ENCODE data around the gene KRTDAP.
"Not testable (repeated sequence)": the region's sequence is repeated elsewhere in the genome, so short reads cannot be mapped to it uniquely, and the experiment has no call there.

The KRTDAP gene

GRCh38 chr19:35484252-35485036 is 5.8 kb downstream of the KRTDAP start:
- no peak for DNase-seq (ENCODE audit: low read depth in 2 of 2)

- DNase-seq (ENCODE audit: low read depth in 2 of 2), result no peak
These were observed 7.2 kb downstream of the KRTDAP start for GRCh38 chr19:35483089-35483488.

DNA sequence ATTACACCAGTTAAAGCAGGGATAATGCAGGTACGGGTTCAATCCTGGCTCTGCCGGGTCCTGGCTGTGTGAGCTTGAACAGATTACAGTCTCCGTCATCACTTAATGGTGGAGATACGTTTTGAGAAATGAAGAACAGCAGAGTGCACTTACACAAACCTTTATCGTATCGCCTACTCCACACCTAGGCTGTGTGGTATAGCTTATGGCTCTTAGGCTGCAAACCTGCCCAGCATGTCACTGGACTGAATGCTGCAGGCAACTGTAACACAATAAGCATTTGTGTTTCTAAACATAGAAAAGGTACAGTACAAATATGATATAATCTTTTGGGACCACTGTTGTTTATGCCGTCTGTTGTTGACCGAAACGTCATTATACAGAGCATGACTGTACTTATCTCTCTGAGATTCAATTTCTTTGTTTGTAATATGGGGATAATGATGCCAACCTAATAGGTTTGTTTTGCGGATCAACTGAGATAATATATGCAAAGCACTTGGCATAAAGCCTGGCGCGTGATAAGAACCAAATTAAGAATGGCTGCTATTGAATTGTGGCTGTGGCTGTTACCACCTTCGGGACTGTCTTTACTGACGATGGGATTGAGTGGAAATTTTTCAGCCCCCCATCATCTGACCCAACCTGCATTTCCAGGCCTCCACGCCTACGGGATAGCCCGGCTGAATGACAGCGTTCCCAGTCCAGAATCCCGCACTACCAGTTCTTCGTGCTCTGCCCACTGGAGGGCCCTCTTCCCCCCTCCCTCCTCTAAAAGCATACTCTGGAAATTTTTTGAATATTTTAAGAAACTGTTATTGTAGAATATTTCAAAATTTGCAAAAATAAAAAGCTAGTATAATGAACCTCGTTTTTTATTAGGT is 11.2 kb downstream of the KRTDAP start:
- no peak for DNase-seq (ENCODE audit: low read depth in 2 of 2)

DNA sequence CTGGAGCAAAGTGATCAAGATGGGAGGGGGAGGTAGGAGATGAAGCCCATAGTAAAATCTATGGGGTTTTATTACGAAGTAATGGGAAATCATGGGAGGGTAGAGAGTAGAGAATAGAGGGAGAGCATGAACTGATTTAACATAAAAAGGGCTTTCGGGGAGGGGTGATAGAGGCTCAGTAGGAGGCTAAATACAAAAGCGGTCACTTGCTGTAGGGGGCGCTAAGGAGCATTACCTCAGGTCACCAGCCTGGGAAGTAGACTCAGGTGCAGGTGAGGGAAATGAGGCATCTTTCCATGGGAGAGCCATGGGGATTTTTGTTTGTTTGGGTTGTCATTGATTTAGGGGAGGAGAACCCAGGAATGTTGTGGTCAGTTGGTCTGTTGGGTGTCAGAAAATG is 14.1 kb downstream of the KRTDAP start:
- DNase-seq (ENCODE audit: low read depth in 2 of 2), result no peak

- DNase-seq (ENCODE audit: low read depth in 2 of 2), result not testable (repeated sequence)
These were observed 15.7 kb downstream of the KRTDAP start for GRCh38 chr19:35474594-35474993.

- no peak for DNase-seq (ENCODE audit: low read depth in 2 of 2)
These were observed 16.2 kb downstream of the KRTDAP start for GRCh38 chr19:35474104-35474503.

DNA sequence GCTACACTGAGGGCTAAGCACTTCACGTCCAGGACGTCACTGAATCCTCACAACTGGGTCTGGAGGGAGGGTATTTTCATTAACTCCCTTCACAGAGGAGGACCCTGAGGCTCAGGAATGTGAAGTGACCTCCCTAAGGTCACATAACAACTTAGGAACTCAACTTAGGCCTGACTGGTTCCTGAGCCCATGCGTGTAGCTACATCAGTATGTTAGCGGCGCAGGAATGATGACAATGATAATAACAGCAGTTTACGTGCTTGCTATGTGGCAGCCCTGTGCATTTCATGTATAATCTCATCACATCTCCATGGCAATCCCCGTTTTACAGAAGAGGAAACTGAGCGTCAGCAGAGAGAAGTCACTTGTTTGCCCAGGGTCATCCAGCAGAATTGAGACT is 18.3 kb downstream of the KRTDAP start:
- no peak for DNase-seq (ENCODE audit: low read depth in 2 of 2)

DNA sequence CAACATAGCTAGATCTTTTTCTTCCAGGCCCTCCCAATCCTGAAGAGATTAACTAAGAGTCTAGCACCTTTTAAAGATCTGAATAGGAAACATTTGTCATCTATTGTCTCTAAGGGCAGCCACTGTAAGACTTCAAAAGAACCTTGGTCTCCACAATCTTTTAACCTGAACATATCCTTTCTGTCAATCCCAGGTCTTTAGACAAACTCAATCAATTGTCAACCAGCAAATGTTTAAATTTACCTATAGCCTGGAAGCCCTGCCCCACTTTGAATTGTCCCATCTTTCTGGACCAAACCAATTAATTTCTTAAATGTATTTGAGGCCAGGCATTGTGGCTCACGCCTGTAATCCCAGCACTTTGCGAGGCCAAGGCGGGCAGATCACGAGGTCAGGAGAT is 19.2 kb downstream of the KRTDAP start:
- not testable (repeated sequence) for DNase-seq (ENCODE audit: low read depth in 2 of 2)

GRCh38 chr19:35470128-35470527 is 20.1 kb downstream of the KRTDAP start:
- DNase-seq (ENCODE audit: low read depth in 2 of 2), result no peak

GRCh38 chr19:35468637-35469036 is 21.6 kb downstream of the KRTDAP start:
- peak; percentile 21 to 31 for DNase-seq (ENCODE audit: low read depth in 2 of 2)

DNA sequence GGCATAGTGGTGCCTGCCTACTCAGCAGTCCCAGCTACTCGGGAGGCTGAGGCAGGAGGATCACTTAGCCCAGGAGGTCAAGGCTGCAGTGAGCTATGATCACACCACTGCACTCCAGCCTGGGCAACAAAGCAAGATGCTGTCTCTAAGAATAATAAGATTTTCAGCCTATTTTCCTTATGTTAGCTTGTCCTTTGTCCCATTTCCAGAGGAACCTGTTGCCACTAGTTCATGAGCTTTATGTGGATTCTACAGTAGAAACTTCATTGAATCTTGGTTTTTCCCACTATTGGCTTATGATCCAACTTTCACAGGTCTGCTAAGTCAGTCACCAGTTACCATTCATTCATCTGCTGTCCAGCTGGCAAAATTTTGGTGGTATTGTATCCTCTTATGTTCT is 24.0 kb downstream of the KRTDAP start:
- no peak for DNase-seq (ENCODE audit: low read depth in 2 of 2)

- not testable (repeated sequence) for DNase-seq (ENCODE audit: low read depth in 2 of 2)
These were observed 27.3 kb downstream of the KRTDAP start for GRCh38 chr19:35462956-35463355.

DNA sequence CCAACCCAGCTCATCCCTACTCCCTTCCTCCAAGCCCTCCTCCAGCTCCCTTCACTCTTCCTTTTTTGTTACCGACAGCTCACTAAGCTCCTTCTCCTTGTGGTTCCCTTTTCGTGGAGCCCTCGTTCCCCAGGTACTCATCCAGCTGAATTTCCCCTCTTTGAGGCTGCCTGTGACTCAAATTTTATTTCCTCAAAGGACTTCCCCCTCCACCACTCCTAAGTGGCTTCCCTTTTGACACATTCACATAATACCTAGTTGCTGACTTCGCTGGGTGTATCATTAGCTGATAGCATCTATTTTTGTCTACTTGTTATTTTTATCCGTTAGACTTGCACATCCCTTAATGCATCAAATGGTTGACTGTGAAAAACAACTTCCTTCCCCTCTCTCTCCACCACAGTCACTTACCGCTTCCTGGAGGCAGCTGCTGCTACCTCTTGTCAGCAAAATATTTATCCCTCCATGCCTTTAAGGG is 27.7 kb downstream of the KRTDAP start:
- DNase-seq (ENCODE audit: low read depth in 2 of 2), result peak; percentile 8 to 16

DNA sequence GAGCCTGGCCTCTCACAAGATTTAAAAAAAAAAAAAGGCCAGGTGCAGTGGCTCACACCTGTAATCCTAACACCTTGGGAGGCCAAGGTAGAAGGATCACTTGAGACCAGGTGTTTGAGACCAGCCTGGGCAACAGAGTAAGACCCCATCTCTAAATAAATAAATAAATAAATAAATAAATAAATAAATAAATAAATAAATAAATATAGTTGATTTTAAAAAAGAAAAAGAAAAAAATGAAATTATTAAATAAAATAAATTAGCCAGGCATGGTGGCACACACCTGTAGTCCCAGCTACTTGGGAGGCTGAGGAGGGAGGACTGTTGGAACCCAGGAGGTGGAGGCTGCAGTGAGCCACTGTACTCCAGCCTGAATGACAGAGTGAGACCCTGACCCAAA is 28.5 kb downstream of the KRTDAP start:
- DNase-seq (ENCODE audit: low read depth in 2 of 2), result not testable (repeated sequence)

DNA sequence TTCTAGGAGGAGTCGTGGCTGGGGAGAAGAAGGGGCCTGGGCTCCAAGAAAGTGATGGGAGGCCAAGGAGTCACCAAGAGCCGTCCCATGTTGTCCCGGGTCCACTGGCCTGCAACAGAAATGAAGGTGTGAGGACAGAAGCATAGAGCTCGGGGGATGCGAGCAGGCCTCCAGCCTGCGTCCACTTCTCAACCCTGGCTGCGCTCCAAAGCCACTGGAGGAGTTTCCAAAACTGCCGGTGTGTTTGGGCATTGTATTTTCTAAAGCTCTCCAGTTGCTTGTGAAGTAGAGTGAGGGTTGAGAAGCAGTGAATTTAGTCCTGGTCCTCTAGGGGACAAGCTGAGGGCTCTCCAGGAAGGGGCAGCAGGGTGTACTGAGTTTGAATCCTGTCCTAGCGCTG is 29.2 kb downstream of the KRTDAP start:
- DNase-seq (ENCODE audit: low read depth in 2 of 2), result no peak

GRCh38 chr19:35460608-35461007 is 29.7 kb downstream of the KRTDAP start:
- no peak for DNase-seq (ENCODE audit: low read depth in 2 of 2)

GRCh38 chr19:35459414-35460082 is 30.7 kb downstream of the KRTDAP start:
- DNase-seq (ENCODE audit: low read depth in 2 of 2), result no peak

DNA sequence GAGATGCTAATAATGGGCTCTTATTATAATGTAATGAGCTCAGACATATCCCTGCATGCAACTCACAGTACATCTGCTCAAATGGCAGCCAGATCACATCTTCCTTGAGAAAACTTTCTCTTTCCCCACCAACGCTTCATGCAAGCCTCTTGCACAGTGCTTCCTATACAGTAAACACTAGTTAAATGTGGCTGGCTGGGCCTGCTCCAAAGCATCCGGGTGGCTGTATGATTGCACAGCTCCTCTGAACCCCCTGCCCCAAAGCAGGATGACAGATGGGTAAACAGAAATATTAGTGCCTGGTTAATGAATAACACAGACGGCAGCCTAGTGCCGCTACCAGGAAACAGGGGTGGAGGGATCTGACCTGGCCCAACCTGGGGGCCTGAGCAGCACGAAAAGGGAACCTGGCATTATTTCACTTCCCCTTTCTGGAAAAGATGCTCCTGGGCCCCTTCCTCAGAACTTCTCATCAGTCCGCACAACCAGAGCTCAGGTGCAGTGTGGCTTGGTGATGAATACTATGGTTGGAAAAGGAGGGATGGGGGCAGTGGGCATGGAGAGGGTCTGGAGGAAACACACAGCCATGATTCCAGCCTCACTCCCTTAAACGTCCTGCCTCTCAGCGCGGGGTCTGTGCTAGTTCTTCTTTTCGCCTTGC is 31.4 kb downstream of the KRTDAP start:
- DNase-seq (ENCODE audit: low read depth in 2 of 2), result no peak

DNA sequence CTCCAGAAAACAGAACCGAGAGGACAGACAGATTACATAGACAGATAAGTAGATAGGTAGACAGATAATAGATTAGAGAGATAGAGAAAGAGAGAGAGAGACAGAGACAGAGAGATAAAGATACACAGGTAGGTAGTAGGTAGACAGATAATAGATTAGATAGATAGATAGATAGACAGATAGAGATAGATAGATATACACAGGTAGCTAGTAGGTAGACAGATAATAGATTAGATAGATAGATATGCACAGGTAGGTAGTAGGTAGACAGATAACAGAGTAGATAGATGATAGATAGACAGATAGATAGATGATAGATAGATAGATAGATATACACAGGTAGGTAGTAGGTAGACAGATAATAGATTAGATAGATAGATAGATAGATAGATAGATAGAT is 32.1 kb downstream of the KRTDAP start:
- DNase-seq (ENCODE audit: low read depth in 2 of 2), result no peak

DNA sequence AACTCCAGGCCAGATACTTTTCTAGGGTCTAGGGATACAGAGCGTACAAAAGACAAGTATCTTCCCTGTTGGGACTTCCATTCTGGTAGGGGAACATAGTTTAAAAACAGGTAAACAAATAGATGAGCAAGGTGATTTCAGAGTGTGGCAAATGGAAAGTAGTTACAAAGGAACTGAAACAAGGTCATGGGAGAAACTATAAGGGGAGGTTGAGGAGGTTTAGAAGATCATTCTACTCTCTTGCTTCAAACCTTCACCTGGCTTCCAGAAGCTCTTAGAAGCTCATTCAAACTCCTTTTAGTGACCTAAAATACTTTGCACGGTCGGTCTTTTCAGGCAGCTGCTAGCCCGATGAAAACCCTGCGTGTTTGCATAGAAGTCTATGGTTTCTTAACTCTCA is 33.1 kb downstream of the KRTDAP start:
- DNase-seq (ENCODE audit: low read depth in 2 of 2), result no peak

DNA sequence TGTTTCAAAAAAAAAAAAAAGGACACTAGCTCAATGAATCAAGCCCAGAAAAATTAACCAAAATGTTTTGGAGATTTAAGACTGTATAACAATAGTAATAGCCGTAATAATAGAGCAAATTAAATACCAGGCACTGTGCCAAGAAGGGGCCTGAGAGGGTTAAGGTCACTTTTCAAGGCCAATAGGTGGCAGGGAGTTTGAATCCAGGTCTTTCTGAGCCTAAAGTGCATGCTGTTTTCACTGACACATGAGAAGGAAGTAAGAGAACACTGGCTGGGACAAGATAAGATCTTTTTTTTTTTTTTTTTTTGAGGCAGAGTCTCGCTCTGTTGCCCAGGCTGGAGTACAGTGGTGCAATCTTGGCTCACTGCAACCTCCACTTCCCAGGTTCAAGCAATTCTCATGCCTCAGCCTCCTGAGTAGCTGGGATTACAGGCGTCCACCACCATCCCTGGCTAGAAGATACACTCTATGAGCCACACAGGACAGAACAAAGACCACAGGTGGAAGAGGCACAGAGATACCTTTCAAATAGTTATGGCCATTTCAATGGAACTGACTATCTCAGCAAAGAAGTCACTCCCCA is 34.6 kb downstream of the KRTDAP start:
- no peak for DNase-seq (ENCODE audit: low read depth in 2 of 2)
